Upper lobe of right lung (tissue), 1 donor: ENCODE data around the gene PLEKHN1. TPM values are rescaled to one million over a fixed set of nuclear protein-coding genes. Genes with fewer than 3 reads are reported as not detected.

Experiments used
- ATAC-seq: fragments of 200-7000 bp; cut with Tn5 transposase; one replicate; pipeline ENCODE4 v1.9.1; 2020; ENCODE audit warnings: mild to moderate bottlenecking, moderate library complexity
- DNase-seq: peaks from one replicate; pipeline ENCODE4 v3.0.0-alpha.2; 2020
- H3K27ac ChIP-seq: fragments of 200-600 bp; one replicate; pipeline ENCODE4 v1.8.0; 2022
- H3K27me3 ChIP-seq: fragments of 200-600 bp; one replicate; pipeline ENCODE4 v1.8.0; 2022; ENCODE audit warnings: mild to moderate bottlenecking
- H3K36me3 ChIP-seq: fragments of 200-600 bp; one replicate; pipeline ENCODE4 v1.8.0; 2022
- H3K4me1 ChIP-seq: fragments of 200-600 bp; one replicate; pipeline ENCODE4 v1.8.0; 2022
- H3K4me3 ChIP-seq: fragments of 200-600 bp; one replicate; pipeline ENCODE4 v1.8.0; 2022; ENCODE audit warnings: mild to moderate bottlenecking
- H3K9me3 ChIP-seq: fragments of 200-600 bp; one replicate; pipeline ENCODE4 v1.8.0; 2022
- intact Hi-C: fragments of 100-400 bp; cut with DNase I; formaldehyde crosslinking; loops from one replicate; pipeline ENCODE4 v1.11.0; 2022
- total RNA-seq: library from RNA; stranded (reverse); fragmentation: NEBNext Ultra II Directional; extraction: Animal tissue kit (Norgen Biotek cat#: 25700); gene quantifications from one replicate; pipeline ENCODE4 v1.2.1, GENCODE V29; 2021
- TF ChIP-seq, protein P1 (sequence below): fragments of 200-600 bp; IDR thresholded peaks from one replicate; pipeline ENCODE4 v1.8.0; 2022; ENCODE audit warnings: antibody characterized with exemption
- donor health status: DM: no; HTN: yes; CAD: no; lungs with severe emphysema.

Gene PLEKHN1
- total RNA-seq, 1 donor from 2014 or later, result 2.1 TPM

GRCh38 chr1:995665-996633, 29.7 kb downstream of the PLEKHN1 start:
- intact Hi-C loops, result no loop called here

DNA sequence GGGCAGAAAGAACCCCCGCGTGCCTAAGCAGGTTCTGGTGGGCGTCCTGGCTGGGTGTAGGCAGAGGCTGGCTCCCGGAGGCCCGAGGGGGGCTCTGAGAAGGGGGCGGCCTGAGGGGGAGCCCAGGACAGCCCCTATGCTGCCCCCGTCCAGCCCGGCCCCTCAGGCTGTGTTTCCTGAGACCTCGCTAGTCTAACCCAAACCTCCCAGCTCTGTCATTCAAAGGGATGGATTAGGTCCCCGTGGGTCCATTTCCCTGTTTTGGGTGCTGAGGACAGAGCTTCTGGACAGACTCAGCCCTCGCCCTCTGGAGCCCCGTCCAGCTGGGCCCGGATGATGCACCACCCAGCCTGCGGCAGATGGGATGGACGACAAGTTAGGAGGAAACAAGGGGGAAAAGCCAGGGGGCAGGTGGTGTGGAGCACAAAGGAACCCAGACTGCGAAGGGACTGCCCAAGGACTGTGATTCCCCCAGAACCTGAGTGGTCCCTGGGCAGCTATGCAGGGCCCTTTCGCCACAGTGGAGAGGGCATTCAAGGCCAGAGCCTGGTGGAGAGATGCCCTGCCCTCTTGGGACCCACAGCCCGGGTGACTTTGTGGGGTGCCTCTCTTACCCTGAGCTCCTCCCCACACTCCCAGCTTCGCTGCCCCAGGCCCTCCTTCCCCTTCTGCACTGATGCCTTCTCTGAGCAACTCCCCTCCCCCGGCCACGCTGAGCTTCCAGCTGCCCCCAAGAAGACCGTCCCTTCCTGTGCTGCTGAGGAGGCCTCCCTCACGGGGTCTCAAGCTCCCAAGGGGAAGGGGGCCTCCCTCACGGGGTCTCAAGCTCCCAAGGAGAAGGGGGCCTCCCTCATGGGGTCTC, 30.8 kb downstream of the PLEKHN1 start:
- H3K36me3 ChIP-seq, result no peaks in the 10 kb centered on the region
- ATAC-seq, result no peak
- H3K9me3 ChIP-seq, result no peaks in the 10 kb centered on the region
- no peak overlapping the region for H3K27ac ChIP-seq
- peaks cover 7% of the 10 kb centered on the region for H3K4me1 ChIP-seq
- peaks cover 34% of the 10 kb centered on the region for H3K27me3 ChIP-seq
- TF ChIP-seq, protein P1, sequence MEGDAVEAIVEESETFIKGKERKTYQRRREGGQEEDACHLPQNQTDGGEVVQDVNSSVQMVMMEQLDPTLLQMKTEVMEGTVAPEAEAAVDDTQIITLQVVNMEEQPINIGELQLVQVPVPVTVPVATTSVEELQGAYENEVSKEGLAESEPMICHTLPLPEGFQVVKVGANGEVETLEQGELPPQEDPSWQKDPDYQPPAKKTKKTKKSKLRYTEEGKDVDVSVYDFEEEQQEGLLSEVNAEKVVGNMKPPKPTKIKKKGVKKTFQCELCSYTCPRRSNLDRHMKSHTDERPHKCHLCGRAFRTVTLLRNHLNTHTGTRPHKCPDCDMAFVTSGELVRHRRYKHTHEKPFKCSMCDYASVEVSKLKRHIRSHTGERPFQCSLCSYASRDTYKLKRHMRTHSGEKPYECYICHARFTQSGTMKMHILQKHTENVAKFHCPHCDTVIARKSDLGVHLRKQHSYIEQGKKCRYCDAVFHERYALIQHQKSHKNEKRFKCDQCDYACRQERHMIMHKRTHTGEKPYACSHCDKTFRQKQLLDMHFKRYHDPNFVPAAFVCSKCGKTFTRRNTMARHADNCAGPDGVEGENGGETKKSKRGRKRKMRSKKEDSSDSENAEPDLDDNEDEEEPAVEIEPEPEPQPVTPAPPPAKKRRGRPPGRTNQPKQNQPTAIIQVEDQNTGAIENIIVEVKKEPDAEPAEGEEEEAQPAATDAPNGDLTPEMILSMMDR, result no peak
- peak; percentile 64 for DNase-seq
- intact Hi-C loops, result no loop called here
- H3K4me3 ChIP-seq, result no peak overlapping the region

More at GRCh38 chr1:995665-996633, 29.7 kb downstream of the PLEKHN1 start:
- ATAC-seq (no peak), DNase-seq (peak; percentile 60)
- Histone ChIP-seq H3K4me3 (no peak overlapping the region), H3K27me3 (peaks cover 30% of the 10 kb centered on the region), H3K36me3 (no peaks in the 10 kb centered on the region), H3K4me1 (peaks cover 5% of the 10 kb centered on the region), H3K9me3 (no peaks in the 10 kb centered on the region), H3K27ac (no peak overlapping the region)
- TF ChIP-seq, protein P1, result no peak

DNA sequence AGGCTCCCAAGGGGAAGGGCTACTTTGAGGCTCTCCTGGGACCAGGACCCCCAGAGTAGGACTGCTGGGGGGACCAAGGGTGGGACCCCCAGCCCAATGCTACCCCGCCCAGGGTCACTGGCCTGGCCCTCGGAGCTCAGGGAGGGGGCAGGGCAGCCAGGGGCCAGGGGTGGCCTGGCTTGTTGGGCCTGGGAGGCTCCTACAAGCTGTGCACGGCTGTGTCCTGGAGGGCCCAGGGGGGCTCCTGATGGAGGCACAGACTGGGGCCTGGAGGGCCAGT, 31.4 kb downstream of the PLEKHN1 start:
- Histone ChIP-seq H3K36me3 (no peaks in the 10 kb centered on the region), H3K4me1 (peaks cover 7% of the 10 kb centered on the region), H3K4me3 (no peak overlapping the region), H3K27me3 (peaks cover 34% of the 10 kb centered on the region), H3K9me3 (no peaks in the 10 kb centered on the region), H3K27ac (no peak overlapping the region)
- intact Hi-C loops, result no loop called here
- ATAC-seq, result no peak
- DNase-seq, result no peak
- TF ChIP-seq, protein P1, result no peak

DNA sequence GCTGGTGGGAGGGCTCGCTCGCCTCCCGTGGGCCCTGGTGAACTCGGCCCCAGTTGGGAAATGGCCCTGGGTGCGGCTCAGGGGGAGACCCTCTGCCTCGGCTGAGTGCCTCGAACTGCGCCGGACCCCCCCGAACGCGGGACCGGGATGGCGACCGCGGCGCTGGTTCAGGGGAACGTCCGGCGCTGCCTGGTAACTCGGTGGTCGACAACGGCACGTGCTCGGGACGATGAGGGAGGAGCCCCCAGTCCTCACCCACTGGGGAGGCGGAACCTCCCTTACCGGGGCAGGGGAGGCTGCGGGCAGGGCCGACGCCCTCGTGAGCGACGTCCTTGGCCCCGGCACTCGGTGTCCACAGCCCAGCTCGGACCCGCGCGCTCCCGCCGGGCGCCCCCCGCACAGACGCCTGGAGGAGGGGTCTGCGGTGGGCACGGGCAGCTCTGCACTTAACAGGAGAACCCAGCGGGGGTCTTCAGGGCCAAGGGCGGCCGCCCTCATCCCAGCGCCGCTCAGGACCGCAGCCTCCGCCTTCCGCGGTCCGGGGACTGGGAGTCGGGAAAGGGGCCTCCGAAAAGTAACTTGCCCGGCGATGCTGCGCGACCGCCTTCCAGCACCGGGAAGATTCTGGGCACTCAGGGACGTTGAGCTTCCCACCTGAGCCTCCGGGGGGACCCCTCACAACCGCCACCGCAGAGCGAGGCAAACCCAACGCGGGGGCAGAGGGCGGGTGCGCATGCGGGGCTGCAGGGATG, 31.9 kb downstream of the PLEKHN1 start:
- H3K36me3 ChIP-seq, result no peaks in the 10 kb centered on the region
- H3K9me3 ChIP-seq, result no peaks in the 10 kb centered on the region
- TF ChIP-seq, protein P1, result no peak
- intact Hi-C loops, result no loop called here
- DNase-seq, result peak; percentile 67
- no peak for ATAC-seq
- peak overlapping the region; percentile 59 for H3K4me3 ChIP-seq
- no peak overlapping the region for H3K27ac ChIP-seq
- H3K27me3 ChIP-seq, result peaks cover 34% of the 10 kb centered on the region
- H3K4me1 ChIP-seq, result peaks cover 7% of the 10 kb centered on the region

DNA sequence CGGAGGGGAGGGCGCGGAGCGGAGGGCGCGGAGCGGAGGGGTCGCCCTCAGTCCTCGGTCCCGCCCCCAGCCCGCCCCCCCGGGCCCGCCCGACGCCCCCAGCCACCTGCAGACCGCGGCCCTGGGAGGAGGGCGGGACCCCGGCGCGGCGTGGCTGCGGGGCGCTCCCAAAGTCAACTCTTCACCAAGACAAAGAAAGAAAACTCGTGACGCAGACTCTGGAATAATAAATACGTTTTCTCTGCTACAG, 32.4 kb downstream of the PLEKHN1 start:
- H3K27me3 ChIP-seq, result peaks cover 34% of the 10 kb centered on the region
- ATAC-seq (no peak), DNase-seq (no peak)
- TF ChIP-seq, protein P1, result no peak
- no peaks in the 10 kb centered on the region for H3K36me3 ChIP-seq
- H3K4me3 ChIP-seq, result peak overlapping the region; percentile 59
- no peaks in the 10 kb centered on the region for H3K9me3 ChIP-seq
- H3K4me1 ChIP-seq, result peaks cover 7% of the 10 kb centered on the region
- intact Hi-C loops, result no loop called here
- H3K27ac ChIP-seq, result peak overlapping the region; percentile 75
